ENCODE data around the gene PDK2. TPM values are rescaled to one million over a fixed set of nuclear protein-coding genes. Genes with fewer than 3 reads are reported as not detected.

Gene PDK2
- total and polyA plus RNA-seq, 2 experiments from 2014 or later, result 12.0 to 15.9 TPM

- H3K4me1 Mint-ChIP-seq, result peaks cover 9% of the 10 kb centered on the region
- no peaks in the 10 kb centered on the region for H3K9me3 Mint-ChIP-seq
- Histone ChIP-seq H3K27me3 (ENCODE audit: insufficient read depth) (no peaks in the 10 kb centered on the region), H3K9me2 (ENCODE audit: insufficient read depth) (no peaks in the 10 kb centered on the region), H3K4me3 (no peak overlapping the region), H3K79me2 (replicated peaks; ENCODE audit: insufficient read depth) (no peaks in the 10 kb centered on the region), H4K20me1 (replicated peaks; ENCODE audit: insufficient read depth) (no peaks in the 10 kb centered on the region; the same call in 1 of the 2 replicates), H3K36me3 (ENCODE audit: insufficient read depth) (no peaks in the 10 kb centered on the region), H3K4me2 (no peak overlapping the region), H3K27ac (ENCODE audit: low read depth) (no peak overlapping the region), H2AFZ (no peak overlapping the region), H3F3A (replicated peaks; ENCODE audit: low read depth) (no peaks in the 10 kb centered on the region), H3K4me1 (ENCODE audit: insufficient read depth) (no peaks in the 10 kb centered on the region)
- ATAC-seq (no peak), DNase-seq (ENCODE audit: low spot score) (no peak)
- peaks cover 11% of the 10 kb centered on the region for H3K27me3 Mint-ChIP-seq (ENCODE audit: insufficient read depth, low read depth, poor library complexity)
- TF ChIP-seq ETS1 (IDR thresholded peaks at IDR 0.05) (no peak), ZNF462 (CRISPR knock-in tag; IDR thresholded peaks at IDR 0.05) (no peak), CTCF (conservative IDR thresholded peaks at IDR 0.05; ENCODE audit: low read depth in 2 of 2) (peak in 1 of 2 experiments; percentile 23; a peak in 1 of 4 replicates)
- peaks cover 14% of the 10 kb centered on the region for H3K36me3 Mint-ChIP-seq (ENCODE audit: low read depth)
- H3K4me3 Mint-ChIP-seq, result no peak overlapping the region
- H3K27ac Mint-ChIP-seq, result no peak overlapping the region
These were observed 27.2 kb upstream of the PDK2 start for GRCh38 chr17:50067996-50068395.
